ENCODE data around the gene BRI3BP. TPM values are rescaled to one million over a fixed set of nuclear protein-coding genes. Genes with fewer than 3 reads are reported as not detected.
"Not testable (repeated sequence)": the region's sequence is repeated elsewhere in the genome, so short reads cannot be mapped to it uniquely, and the experiment has no call there.

Gene BRI3BP
- total RNA-seq, 1 donor from 2014 or later = 11.6 TPM

DNA sequence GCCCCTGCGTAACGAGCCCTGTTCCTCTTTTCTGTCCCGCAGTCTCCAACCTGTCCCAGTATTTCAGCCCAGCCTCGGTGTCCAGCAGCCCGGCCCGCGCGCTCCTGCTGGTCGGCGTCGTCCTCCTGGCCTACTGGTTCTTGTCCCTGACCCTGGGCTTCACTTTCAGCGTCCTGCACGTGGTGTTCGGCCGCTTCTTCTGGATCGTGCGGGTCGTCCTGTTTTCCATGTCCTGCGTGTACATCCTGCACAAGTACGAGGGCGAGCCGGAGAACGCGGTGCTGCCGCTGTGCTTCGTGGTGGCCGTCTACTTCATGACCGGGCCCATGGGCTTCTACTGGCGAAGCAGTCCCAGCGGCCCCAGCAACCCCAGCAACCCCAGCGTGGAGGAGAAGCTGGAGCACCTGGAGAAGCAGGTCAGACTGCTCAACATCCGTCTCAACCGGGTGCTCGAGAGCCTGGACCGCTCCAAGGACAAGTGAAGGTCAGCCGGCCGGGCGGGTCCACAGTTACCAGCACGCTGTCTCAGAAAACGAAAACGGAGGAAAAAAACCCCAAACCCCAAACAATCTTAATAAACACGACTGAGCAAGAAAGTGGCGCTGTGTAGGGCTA lies 31.6 kb downstream of the BRI3BP start:
- FAIRE-seq = no peak

DNA sequence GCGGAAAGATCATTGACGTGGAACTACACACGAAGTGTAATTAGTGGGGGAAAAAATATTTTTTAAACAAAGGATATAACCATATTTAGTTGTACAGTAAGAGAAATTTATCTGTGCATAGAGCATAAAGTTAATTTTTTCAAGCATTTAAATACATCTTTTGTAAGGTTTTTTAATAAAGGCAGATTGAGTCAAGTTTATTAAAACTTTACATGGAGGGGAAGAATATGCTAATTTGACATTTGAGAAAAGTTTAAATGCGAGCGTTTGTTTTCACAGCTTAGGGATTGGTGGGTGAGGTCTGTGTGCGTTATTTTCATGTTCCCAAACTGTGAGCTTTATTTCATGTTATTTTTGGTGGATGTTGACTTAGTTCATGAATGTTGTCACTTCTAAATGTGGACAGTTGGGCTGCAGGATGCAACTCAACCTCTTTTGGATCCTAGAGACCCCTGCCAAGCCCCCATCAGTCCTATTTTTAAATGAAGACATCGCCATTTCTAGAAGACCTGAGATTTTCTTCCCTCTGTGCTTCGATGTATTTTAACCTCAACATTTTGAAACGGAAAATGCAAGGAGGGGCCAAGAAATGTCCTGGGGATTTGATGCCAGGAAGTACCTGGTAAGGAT lies 32.3 kb downstream of the BRI3BP start:
- DNase-seq (ENCODE audit: low read depth) = no peak
- TF ChIP-seq, protein P1, sequence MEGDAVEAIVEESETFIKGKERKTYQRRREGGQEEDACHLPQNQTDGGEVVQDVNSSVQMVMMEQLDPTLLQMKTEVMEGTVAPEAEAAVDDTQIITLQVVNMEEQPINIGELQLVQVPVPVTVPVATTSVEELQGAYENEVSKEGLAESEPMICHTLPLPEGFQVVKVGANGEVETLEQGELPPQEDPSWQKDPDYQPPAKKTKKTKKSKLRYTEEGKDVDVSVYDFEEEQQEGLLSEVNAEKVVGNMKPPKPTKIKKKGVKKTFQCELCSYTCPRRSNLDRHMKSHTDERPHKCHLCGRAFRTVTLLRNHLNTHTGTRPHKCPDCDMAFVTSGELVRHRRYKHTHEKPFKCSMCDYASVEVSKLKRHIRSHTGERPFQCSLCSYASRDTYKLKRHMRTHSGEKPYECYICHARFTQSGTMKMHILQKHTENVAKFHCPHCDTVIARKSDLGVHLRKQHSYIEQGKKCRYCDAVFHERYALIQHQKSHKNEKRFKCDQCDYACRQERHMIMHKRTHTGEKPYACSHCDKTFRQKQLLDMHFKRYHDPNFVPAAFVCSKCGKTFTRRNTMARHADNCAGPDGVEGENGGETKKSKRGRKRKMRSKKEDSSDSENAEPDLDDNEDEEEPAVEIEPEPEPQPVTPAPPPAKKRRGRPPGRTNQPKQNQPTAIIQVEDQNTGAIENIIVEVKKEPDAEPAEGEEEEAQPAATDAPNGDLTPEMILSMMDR (IDR thresholded peaks at IDR 0.05; ENCODE audit: insufficient read depth, low read length, severe bottlenecking) = no peak

More for the DNA sequence above, 31.6 kb downstream of the BRI3BP start:
- Histone ChIP-seq H3K4me3 (ENCODE audit: low read depth, low read length) (no peak overlapping the region), H3K27me3 (ENCODE audit: control insufficient read depth, insufficient read depth, low read length) (no peaks in the 10 kb centered on the region), H3K36me3 (ENCODE audit: control insufficient read depth, insufficient read depth, low read length) (no peaks in the 10 kb centered on the region)
- TF ChIP-seq, protein P1 (IDR thresholded peaks at IDR 0.05; ENCODE audit: insufficient read depth, low read length, severe bottlenecking) = no peak
- no peak for DNase-seq (ENCODE audit: low read depth)

DNA sequence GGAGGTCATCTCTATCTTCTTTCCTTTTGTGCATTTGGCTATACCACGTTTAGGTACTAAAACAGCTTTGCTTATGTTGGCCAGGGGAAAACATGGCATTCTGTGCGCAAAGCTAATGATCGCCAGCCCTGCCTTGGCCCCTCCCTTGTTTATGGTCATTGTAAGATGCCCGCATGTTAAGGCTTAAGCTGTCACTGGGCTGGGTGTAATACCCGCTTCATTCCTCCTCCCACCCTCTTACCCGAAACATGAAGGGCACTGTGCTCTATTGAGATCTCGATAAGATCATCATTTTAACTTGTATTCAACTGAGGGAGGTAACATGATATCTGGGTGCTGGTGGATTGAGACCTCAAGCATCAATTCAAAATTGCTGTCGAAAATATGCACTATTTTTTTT lies 34.7 kb downstream of the BRI3BP start:
- Histone ChIP-seq H3K27me3 (ENCODE audit: control insufficient read depth, insufficient read depth, low read length) (no peaks in the 10 kb centered on the region), H3K4me3 (ENCODE audit: low read depth, low read length) (no peak overlapping the region), H3K36me3 (ENCODE audit: control insufficient read depth, insufficient read depth, low read length) (no peaks in the 10 kb centered on the region)
- FAIRE-seq (no peak), DNase-seq (ENCODE audit: low read depth) (no peak)
- TF ChIP-seq, protein P1 (IDR thresholded peaks at IDR 0.05; ENCODE audit: insufficient read depth, low read length, severe bottlenecking) = no peak

More for the DNA sequence above, 32.3 kb downstream of the BRI3BP start:
- H3K36me3 ChIP-seq (ENCODE audit: control insufficient read depth, insufficient read depth, low read length) = no peaks in the 10 kb centered on the region
- no peak overlapping the region for H3K4me3 ChIP-seq (ENCODE audit: low read depth, low read length)
- no peaks in the 10 kb centered on the region for H3K27me3 ChIP-seq (ENCODE audit: control insufficient read depth, insufficient read depth, low read length)
- no peak for FAIRE-seq

DNA sequence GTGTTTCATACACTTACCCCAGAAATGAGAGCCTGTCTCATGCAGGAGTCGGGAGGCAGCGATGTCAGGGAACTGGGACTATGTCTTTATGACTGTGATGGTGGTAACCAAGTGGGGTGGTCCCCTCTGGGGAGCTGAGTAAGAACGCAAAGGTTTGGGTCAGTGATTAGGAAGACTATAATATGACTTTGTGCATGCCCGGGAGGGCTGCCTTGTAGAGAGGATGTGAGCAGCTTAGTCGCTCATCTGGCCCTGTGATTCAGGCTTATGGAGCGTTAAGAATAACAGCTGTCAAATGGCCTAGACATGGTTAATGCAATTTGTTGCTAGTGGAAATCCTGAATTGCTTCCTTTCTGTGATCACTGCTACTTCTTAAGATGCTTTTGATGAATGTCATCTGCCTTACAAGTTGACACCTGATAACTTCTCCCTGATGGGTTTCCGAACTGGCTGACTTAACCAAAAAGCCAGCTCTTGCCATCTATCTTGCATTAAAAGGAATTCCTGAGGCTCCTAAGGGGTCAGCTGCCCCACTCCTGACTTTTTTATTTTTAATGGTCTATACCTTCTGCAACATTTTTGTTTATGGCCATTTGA lies 36.4 kb downstream of the BRI3BP start:
- DNase-seq (ENCODE audit: low read depth) = no peak
- TF ChIP-seq, protein P1 (IDR thresholded peaks at IDR 0.05; ENCODE audit: insufficient read depth, low read length, severe bottlenecking) = no peak
- FAIRE-seq = no peak

DNA sequence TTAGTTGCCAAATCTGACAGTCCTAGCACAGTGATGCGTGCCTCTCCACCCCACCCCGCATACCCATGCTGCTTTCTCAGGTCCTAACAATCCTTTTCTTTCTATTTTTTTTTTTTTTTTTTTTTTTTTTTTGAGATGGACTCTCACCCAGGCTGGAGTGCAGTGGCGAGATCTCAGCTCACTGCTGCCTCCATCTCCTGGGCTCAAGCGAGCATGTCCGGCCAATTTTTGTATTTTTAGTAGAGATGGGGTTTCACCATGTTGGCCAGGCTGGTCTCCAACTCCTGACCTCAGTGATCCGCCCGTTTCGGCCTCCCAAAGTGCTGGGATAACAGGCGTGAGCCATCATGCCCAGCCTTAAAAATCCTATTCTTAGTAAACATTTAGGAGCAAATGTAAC lies 38.0 kb downstream of the BRI3BP start:
- H3K4me3 ChIP-seq (ENCODE audit: low read depth, low read length); FAIRE-seq; H3K36me3 ChIP-seq (ENCODE audit: control insufficient read depth, insufficient read depth, low read length); H3K27me3 ChIP-seq (ENCODE audit: control insufficient read depth, insufficient read depth, low read length); DNase-seq (ENCODE audit: low read depth): not testable (repeated sequence)

More for the DNA sequence above, 36.4 kb downstream of the BRI3BP start:
- no peaks in the 10 kb centered on the region for H3K27me3 ChIP-seq (ENCODE audit: control insufficient read depth, insufficient read depth, low read length)
- H3K36me3 ChIP-seq (ENCODE audit: control insufficient read depth, insufficient read depth, low read length) = no peaks in the 10 kb centered on the region
- no peak overlapping the region for H3K4me3 ChIP-seq (ENCODE audit: low read depth, low read length)

DNA sequence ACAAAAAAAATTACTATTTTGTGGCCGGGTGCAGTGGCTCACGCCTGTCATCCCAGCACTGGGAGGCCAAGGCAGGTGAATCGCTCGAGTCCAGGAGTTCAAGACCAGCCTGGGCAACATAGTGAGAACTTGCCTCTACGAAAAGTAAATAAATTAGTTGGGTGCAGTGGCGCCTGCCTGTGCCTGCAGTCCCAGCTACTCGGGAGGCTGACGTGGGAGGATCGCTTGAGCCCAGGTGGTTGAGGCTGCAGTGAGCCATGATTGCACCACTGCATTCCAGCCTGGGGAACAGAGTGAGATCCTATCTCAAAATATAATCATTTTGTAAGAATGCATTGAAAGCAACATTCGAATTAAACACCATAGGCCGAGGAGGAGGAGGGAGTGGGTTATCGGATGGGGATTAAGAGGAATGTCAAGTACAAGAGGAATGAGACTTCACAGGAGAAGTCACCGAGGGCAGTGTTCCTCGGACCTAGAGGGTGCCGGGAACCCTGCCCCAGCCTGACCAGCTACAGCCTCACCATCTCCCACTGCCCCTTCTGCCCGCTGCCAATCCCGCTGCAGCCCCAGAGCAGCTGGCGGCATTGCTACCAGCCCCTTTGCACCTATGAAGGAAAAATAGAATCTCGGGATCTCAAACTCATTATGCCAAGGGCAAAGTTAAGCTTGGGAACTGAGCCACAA lies 39.2 kb downstream of the BRI3BP start:
- no peaks in the 10 kb centered on the region for H3K36me3 ChIP-seq (ENCODE audit: control insufficient read depth, insufficient read depth, low read length)
- no peaks in the 10 kb centered on the region for H3K27me3 ChIP-seq (ENCODE audit: control insufficient read depth, insufficient read depth, low read length)
- H3K4me3 ChIP-seq (ENCODE audit: low read depth, low read length) = no peak overlapping the region
- FAIRE-seq (no peak), DNase-seq (ENCODE audit: low read depth) (no peak)
- TF ChIP-seq, protein P1 (IDR thresholded peaks at IDR 0.05; ENCODE audit: insufficient read depth, low read length, severe bottlenecking) = no peak

Measured in bronchial epithelial cell (primary cell).